ENCODE data around the gene DSCAM.

DSCAM gene

DNA sequence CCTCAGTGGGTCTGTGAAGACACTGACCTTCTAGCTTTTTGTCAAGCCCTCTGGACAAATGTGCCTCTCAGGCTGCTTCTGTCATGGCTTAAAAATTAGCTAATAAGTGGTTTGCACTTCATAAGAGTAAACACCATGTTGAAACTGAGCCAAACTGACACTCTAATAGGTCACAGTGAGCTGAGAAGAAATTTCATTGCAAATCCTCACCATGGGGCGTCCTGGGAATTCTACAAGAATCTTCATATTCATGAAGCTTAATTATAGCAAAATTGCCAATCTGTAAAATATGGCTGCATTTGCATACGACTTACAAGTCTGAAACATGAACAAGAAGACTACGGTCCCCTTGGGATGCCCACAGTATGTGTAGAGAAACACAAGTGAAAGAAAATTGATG is 188.6 kb downstream of the DSCAM start:
- no peak for DNase-seq (ENCODE audit: low read depth in 2 of 2)

DNA sequence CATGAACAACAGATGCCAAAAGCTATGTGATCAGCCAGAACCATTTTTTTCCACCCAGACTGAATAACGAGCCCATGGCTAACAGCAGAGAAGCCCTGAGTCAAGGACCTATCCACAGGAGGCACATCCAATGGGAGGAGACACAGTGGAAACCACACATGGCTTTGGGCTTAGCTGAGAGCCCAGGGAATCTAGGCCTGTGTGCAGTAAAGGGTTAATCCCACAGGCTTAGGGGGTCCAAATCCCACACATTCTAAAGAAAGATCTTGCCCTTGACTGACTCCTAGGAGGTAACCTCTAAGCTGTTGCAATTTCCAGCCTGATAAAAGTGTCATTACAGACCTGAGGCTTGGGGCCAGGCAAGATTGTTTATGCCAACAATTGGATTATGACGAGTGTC is 194.5 kb downstream of the DSCAM start:
- DNase-seq (ENCODE audit: low read depth in 2 of 2): no peak

DNA sequence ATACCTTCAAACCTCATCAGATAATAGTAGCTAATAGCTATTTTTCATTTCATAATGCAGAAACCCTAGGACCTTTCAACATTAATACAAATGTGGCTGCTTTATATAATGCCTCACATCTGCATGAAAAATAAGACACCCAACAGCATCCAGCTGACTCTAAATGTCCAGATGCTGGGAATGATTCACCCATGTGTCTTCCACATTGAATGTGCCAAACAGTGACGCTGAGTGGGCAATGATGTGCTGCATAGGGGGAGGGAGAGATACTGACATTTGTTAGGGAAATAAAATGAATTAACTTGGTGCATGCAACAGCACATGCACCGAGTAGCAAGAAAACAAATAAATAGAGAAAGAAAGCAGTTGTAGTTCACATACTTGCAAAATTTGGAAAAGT is 199.3 kb downstream of the DSCAM start:
- DNase-seq (ENCODE audit: low read depth in 2 of 2): no peak

DNA sequence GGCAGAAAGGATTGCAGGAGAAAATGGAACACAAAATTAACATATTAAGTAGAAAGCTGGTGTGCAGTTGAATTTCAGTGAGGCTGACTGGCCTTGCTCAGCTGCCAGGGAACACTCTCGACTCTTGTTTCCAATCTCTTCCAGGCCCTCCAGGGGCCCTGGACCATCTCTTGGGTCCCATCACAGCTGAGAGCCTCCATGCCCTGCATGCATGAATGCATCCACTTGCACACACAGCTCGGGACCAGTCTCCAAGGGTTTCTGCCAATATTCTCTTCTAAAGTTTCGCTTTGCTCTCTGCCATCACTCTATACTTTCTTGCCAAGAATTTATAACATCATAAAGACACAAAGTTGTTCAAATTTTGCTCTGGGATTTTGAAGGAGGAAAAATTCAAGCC is 200.3 kb downstream of the DSCAM start:
- no peak for DNase-seq (ENCODE audit: low read depth in 2 of 2)

DNA sequence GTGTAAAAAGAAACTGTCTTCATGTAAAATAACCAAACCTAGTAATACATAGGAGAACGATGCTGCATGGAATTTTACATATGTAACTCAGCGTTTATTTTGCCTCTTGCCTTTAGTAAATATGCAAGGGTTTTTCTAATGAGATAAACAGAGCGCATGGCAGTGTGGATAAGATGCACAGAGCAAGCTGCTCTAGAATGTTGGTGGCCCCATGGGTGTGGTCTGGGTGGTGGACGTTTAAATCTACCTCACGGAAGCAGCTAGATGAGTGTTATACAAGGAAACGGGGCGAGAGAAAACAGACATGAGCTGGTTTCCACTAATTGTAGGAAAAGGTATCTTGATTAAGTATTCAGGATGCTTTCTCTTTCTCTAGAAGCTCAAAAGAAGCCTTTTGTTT is 205.9 kb downstream of the DSCAM start:
- no peak for DNase-seq (ENCODE audit: low read depth in 2 of 2)

DNA sequence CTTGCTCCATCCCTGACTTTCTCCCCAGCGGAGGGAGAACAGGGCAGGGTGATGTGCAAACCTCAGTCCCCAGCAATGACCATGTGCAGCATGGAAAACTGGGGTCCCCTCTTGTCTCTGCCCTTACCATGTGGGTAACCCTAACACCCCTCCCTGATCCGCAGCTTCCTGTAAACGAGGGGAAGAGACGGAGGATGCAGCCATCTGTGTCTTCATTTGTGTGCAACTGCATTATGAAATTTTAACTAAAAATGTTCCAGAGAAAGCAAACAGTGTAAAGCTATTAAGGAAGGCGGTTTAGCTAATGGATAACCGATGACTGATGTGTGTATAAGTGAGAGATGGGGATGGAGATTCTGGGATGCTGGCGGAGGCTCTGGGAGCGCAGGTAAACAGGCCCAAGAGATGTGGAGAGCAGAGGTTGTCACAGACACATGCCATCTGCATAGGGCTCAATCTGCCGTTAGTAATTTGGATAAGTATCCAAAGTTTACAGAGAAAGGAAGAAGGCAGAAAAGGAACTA is 206.6 kb downstream of the DSCAM start:
- DNase-seq (ENCODE audit: low read depth in 2 of 2): no peak

DNA sequence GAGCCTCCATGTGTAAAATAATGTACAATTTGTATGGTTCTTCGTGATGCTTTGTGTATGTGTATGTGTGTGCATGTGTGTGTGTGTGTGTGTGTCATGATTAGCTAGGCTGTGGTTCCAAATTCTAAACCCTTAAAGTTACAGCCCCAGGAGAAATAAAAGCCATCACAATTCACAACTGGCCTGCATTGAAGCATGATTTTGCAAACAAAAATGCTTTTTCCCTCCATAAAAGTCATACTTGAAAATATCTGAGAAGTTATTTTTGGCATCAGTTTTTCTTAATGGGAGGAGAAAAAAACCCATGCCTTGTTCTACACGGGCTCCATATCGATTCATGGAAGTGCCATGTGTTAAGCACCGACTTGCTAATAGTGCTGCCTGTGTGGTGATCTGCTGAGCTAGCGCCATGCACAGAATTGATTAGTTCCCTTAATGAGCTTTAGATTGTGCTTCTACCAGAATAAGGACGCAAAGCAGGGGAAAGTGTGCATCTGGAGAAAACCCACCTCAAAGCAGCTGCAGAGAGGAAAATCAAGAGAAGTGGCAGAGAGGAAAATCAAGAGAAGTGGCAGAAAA is 207.3 kb downstream of the DSCAM start:
- DNase-seq (ENCODE audit: low read depth in 2 of 2): no peak

DNA sequence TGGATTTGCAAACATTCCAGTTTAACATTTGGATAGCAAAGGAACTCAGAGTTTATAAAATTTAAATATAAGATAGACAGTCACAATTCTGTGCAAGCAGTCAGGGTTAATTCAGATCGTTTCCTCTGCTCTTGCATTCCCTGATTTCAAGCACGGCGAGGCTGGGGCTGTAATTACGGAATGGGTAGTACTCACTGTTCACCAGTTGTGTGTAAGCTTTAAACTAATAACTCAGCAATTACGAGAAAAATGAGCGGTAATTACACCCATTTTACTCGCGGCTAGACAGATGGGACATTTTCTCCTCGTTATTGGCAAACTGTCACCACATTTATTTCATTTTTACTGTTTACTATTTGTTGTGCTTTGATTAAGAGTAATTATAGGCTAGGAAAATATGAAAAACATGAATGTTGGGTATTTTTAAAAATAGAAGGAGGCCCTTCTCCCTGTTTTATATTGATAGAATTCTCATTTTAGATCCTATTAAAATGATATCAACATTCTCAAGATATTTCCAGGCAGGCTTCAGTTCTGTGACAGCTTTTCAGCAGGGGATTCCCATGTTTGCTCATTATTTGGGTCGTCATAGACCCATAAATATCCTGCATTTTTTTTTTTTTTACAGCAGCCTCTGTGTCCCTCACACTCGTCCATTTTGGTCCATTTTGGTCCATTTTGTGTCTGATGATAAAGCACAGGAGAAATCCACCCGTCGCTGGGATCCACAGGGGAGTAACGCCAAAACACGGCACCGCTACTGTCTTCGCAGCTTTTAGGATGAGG is 208.3 kb downstream of the DSCAM start:
- no peak for DNase-seq (ENCODE audit: low read depth in 2 of 2)

DNA sequence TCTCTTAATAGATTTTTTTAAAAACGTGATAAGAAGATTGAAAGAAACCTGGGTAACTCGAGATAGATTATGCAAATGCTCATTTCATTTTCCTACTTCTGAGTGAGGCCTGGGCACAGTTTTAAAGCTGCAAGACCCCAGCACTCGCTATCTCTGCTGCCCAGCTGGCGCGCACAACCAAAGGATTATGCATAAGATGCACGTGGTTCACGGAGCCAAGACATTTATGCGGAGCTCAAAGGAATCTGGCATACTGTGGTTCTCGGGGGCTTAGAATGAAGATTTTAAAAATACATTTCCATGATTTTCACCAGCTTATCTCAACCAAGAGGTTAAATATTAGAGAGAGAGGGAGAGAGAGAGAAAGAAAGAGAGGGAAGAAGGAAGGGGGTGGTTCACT is 210.9 kb downstream of the DSCAM start:
- DNase-seq (ENCODE audit: low read depth in 2 of 2): no peak

DNA sequence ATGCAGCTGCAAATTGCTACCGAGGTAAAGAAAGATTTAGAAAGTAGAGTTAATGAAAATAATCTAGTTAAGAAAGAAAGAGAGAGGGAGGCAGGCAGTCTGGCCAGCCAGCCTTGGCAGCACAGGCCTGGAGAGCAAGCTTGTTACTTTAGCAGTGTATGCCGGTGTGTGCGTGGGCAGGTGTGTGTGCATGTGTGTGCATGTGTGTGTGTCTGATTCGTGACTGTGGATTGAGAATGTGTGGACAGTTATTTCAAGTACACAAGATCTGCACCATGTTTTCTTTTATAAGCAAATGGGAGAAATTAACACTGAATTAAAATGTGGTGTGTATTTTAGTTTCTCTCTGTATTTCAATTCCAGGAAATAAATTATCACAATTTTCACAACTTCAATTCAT is 211.6 kb downstream of the DSCAM start:
- DNase-seq (ENCODE audit: low read depth in 2 of 2): no peak

DNA sequence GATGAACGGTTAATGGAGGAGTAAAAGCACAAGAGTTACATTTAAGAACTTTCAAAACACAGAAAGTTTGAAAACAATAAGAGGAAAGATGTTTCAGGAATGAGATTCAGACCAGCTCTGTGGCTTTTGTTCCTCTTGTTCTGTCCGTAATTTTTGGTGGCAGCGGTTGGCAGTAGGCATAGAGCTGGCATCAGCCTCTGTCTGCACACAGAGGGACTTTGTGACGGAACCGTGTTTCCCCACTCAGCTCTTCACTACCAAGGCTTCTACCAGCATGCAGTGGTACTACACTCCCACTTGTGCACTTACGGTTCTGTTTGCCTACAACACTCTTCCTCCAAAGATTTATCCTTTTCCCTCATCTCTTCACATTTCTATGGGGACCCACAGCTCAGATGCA is 212.8 kb downstream of the DSCAM start:
- DNase-seq (ENCODE audit: low read depth in 2 of 2): no peak

DNA sequence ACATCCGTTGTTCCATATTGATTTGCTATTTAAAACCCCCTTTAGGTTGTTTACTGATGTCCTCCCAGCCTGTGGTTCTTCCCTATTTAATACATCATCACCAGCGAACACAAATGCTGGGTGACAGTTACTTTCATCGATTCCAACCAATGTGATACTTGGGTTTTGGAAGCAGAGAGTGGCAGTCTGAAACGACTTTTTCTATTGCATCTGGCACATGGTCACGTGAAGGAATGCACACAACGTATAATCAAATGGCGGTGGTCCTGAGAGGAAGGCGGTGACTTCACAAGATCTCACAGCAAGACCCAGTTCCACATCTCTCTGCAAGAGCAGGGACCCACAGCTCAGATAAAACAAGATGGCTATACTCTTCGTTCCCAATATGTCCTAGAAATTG is 213.9 kb downstream of the DSCAM start:
- DNase-seq (ENCODE audit: low read depth in 2 of 2): no peak

DNA sequence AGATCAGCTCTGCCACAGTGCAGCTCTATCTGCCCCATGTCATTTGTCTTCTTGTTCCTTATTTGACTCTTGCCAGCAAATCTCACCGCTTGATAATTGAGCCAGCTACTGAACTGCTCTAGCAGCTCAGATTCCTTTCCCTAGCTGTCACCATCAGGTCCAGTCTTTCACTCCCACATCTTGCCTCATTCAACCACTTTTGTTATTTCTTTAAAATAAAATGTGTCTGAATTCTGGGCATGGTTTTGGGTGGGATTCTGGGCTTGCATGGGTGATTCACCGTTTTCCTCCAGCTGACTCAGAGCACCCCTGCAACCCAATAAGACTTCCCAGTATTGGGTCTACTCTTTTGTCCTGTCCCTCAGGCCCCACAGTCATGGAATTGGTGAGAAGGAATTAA is 215.7 kb downstream of the DSCAM start:
- no peak for DNase-seq (ENCODE audit: low read depth in 2 of 2)

DNA sequence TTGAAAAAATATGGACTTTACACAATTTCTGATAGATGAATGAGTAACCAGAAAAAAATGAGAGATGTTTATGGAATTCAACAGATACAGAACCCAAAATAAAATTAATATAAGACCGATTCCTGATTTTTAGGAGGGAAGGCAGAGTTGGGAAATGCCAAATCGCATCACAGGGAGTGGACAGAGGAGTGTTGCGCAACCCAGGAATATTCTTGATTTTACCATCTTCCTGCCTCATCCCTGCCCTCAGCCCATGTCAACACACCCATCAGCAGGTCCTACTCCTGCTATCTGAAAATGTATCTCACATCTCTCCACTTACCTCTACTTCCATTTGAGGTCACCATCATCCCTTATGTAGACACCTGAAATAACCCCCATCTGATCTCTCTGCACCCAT is 221.0 kb downstream of the DSCAM start:
- DNase-seq (ENCODE audit: low read depth in 2 of 2): no peak

DNA sequence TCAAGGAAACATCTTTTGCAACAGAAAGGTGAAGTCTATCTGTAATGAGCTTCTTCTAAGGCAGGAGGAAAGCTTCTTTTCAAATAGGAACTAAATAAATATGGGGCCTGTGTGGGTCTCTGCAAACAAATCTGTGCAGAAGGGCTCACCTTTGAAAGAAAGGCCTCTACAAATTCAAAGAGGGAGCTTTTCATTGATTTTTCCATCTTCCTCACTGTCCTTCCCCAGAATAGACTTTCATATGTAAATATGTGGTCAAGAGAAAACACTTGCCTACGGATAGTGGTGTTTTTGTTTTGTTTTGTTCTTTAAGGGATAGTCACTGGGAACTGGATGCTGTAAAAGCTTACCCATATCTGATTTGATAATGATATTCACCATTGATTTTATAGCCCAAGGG is 223.4 kb downstream of the DSCAM start:
- DNase-seq (ENCODE audit: low read depth in 2 of 2): no peak

DNA sequence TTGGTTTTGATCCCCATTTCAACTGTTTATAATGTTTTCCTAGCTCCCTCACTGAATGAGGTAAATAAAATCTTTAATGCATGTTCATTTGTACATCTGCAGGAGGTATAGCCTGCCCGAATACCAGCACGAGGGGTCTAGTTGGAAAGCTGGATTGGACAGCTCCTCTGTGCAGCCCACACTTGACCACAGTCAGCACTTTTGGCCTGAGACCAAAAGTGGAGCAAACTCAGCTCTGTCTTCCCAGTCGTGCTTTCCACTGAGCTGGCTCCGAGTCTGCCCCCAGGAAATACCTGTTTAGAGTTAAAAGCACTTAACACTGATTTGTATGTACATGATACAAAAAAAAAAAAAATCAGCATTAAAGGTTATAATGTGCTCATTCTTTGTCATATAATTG is 224.4 kb downstream of the DSCAM start:
- no peak for DNase-seq (ENCODE audit: low read depth in 2 of 2)

DNA sequence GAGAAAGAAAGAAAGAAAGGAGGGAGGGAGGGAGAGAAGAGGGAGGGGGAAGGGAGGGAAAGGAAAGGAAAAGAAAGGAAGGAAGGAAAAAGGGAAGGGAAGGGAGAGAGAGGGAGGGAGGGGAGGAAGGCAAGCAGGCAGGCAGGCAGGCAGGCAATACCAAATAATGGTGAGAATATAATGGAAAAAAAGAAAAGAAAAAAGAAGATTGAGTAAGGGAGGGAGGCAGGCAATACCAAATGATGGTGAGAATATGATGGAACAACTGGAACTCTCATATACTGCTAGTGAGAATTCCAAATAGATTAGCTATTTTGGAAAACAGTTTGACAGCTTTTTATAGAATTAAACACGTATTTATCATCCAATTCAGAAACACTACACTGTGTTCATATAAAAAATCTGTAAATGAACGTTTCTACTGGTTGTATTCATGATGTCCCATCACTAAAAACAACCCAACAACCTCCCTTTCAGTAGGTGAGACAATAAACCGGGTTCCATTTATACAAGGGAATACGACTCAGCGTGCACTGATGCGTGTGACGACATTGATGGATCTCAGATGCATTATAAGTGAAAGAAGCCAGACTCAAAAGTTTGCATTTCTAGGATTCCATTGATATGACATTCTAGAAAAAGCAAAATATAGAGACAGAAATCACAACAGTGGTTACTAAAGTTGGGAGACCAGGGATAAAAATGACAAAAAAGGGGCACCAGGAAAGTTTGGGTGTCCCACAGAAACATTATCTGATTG is 226.4 kb downstream of the DSCAM start:
- DNase-seq (ENCODE audit: low read depth in 2 of 2): no peak

DNA sequence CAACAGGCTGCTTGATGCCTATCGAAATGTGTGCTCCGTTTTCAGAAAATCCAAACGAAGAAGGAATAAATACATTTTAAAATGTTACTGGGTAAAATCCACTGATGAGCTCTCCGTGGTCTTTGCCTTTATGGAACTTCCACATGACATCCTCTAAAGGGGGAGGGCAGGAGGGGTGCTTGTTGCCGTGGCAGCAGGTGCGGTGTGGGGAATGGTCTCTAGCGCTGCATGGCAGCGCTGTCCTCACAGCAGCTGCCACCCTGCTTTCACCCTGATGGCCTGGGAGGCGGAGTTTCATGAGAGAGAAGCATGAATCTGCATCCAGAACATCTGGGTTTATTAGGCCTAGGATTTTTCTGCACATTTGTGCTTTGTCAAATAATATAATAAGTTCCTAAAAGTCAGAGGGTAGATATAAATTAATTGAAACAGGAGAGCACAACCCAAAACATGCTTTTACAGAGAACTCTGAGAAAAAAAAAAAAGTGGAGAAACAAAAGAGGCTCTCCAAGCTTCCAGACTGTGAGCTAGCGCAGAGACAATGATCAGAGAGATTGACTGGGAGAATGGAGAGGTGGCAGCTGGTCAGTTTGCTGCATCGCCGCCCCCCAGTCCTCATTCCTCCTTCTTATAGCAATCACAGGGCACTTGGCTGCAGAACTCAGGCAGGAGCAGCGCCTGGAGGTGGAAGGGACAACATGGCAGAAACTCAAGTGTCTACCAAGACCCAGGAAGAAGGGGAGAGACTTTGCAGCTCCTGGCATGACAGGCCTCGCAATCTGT is 228.6 kb downstream of the DSCAM start:
- no peak for DNase-seq (ENCODE audit: low read depth in 2 of 2)

DNA sequence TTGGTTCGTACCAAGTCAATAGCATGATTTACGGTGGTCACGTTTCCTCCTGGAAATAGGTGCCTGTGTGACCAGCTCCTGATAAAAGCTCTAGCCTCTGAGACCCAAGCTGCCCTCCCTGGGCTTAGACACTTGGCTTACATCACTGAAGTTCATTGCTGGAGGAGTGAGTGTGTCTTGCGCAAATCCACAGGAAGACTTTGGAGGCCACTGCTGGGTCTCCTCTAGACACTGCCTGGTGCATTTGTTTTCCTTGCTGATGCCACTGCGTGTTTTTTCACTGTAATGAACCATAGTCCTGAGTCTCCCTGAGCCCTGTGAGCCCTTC is 230.6 kb downstream of the DSCAM start:
- DNase-seq (ENCODE audit: low read depth in 2 of 2): no peak

DNA sequence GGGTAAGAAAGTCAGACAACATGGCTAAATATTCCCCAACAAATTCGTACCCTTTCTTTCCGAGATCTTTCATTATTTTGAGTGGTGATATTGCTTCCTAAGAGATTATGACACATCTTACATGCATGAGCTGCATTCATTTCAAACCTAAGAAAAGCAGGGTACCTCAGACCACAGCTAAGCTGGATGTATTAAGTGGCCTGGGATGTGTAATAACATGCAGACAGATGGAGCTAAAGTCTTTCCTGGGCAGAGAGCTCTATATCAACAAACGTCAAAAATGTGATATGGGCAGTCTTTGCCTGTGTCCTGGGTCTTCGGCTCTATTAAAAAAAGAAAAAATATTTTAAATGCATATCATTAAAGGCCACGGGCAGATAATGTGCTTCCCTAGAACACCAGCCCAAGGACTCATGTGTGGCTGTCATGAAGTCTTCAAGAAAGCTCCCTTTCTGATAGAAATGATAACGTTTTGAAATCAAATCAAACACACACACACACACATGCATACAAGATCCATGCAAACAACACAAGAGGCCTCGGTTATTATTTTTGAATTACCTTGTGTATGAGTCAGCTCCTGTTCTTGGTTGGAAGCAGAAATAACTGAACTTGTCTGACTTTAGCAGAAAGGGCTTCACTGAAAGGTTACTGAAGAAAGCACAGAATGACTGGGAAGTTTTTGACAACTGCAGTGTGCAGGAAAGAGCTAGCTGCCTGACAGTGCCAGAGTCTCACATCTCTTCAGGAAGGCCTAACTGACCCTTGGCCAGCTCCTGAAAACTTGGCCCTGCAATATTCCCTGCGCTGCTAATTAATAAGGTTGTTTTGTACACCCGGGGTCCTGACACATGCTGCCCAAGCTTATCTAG is 231.2 kb downstream of the DSCAM start:
- no peak for DNase-seq (ENCODE audit: low read depth in 2 of 2)

DNA sequence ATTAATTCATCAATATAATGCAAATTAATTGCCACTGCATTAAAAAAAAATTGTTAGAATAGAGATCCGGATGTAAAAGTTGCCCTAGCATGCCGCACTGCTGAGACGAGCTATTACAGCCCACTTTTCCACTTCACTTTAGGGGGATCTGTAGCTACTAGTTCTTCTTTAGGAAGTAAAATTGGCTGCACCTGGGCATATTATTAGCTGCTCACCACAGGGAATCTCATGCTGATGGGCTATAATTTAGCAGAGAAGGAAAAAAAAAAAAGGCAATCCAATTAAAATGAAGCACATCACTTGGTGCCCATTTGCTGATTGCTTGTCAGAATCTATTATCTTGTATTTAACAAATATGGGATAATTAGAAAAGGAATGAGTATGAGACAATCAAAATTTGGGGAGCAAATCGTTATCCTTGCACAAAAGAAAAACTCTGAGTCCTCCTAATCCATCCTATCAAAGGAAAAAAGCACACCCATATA is 233.4 kb downstream of the DSCAM start:
- DNase-seq (ENCODE audit: low read depth in 2 of 2): no peak

Data from stimulated activated CD8-positive, alpha-beta memory T cell treated with anti-CD3 and anti-CD28 coated beads, Interleukin-15, amount 100 ng/mL, for 48 hours (primary cell).